Tibial artery (tissue), 4 donors: ENCODE results near the gene PCSK5.

Source experiments
- DNase-seq, 2 donors: peaks; one replicate each; pipeline ENCODE4 v3.0.0-alpha.2; 2019
- H3K27ac ChIP-seq, 2 donors: fragments of 200-600 bp; sonication (generic) in 1 of 2; 1 replicate in 1 of 2; 2 replicates in 1 of 2; pipeline ENCODE4 v1.5.1; 2018 to 2019; ENCODE audit warnings: mild to moderate bottlenecking in 1 of 2
- H3K27me3 ChIP-seq, 2 donors: fragments of 200-600 bp; sonication (generic) in 1 of 2; one replicate each; pipeline versions ENCODE4 v1.5.1 to v1.6.0; 2016 to 2019
- H3K36me3 ChIP-seq, 3 donors: fragments of 200-600 bp; sonication (generic) in 2 of 3; one replicate each; pipeline ENCODE4 v1.5.1; 2016 to 2019; ENCODE audit warnings: mild to moderate bottlenecking in 2 of 3
- H3K4me1 ChIP-seq, 4 donors: fragments of 200-600 bp; sonication (generic) in 2 of 4; 1 replicate in 3 of 4; 2 replicates in 1 of 4; pipeline ENCODE4 v1.5.1; 2016 to 2019
- H3K4me3 ChIP-seq, 2 donors: fragments of 200-600 bp; sonication (generic) in 1 of 2; 1 replicate in 1 of 2; 2 replicates in 1 of 2; pipeline ENCODE4 v1.5.1; 2018 to 2019; ENCODE audit warnings: mild to moderate bottlenecking in 2 of 2
- H3K9me3 ChIP-seq, 3 donors: fragments of 200-600 bp; sonication (generic) in 1 of 3; one replicate each; pipeline ENCODE4 v1.5.1; 2016 to 2019
- intact Hi-C: fragments of 100-400 bp; cut with DNase I; formaldehyde crosslinking; loops from one replicate; pipeline ENCODE4 v1.15.0; 2023; ENCODE audit warnings: low total_unique reads
- TF ChIP-seq, protein P1 (sequence below), 2 experiments: fragments of 200-600 bp in 1 of 2; fragments of 450-650 bp in 1 of 2; IDR thresholded peaks; one replicate each; pipeline ENCODE4 v1.5.1; 2017 to 2019; ENCODE audit warnings: antibody characterized with exemption in 2 of 2, mild to moderate bottlenecking in 1 of 2, moderate library complexity in 1 of 2

The PCSK5 gene

DNA sequence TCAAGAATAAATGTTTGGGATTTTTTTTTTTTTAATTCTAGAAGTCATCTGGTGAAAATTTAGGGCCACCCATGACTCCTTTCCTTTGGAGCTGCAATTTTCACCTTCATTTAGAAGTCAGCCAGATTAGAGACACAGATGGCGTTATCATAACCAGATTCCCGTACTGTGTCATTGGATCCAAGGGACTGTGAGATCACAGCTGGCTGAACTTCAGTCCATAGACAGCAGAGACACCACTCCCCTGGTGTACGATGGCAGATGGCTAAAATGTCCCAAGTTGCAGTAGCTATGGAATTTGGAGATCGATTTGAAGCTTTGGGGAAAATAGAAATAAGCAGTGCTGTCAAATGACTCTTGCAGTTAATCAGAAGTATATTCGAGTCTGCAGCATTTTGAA lies 287.5 kb downstream of the PCSK5 start:
- Histone ChIP-seq H3K27me3 (no peaks in the 10 kb centered on the region), H3K4me1 (no peaks in the 10 kb centered on the region), H3K4me3 (no peak overlapping the region), H3K9me3 (no peaks in the 10 kb centered on the region), H3K36me3 (peaks cover 22 to 34% (median 30%) of the 10 kb centered on the region in 3 donors), H3K27ac (no peak overlapping the region)
- intact Hi-C loops, result no loop called here
- TF ChIP-seq, protein P1, sequence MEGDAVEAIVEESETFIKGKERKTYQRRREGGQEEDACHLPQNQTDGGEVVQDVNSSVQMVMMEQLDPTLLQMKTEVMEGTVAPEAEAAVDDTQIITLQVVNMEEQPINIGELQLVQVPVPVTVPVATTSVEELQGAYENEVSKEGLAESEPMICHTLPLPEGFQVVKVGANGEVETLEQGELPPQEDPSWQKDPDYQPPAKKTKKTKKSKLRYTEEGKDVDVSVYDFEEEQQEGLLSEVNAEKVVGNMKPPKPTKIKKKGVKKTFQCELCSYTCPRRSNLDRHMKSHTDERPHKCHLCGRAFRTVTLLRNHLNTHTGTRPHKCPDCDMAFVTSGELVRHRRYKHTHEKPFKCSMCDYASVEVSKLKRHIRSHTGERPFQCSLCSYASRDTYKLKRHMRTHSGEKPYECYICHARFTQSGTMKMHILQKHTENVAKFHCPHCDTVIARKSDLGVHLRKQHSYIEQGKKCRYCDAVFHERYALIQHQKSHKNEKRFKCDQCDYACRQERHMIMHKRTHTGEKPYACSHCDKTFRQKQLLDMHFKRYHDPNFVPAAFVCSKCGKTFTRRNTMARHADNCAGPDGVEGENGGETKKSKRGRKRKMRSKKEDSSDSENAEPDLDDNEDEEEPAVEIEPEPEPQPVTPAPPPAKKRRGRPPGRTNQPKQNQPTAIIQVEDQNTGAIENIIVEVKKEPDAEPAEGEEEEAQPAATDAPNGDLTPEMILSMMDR (IDR thresholded peaks at IDR 0.05), result no peak
- DNase-seq, result no peak

DNA sequence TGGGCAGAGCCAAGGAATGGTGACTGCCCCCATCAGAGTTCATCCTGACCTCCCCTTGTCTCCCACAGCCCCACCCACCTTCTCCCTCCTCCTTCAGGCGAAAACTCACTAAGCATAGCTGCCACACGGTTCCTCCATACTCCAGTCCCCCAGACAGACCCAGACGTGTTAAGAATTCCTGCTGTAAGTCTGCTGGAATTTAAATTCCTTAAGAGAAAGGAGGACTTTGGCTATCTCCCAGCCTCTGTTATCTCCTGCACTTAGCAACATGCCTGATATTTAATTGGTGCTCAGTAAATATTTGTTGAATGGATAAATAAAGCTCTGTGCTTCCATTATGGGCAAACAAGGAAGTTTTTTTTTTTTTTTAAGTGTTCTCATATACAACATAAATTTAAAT lies 290.1 kb downstream of the PCSK5 start:
- H3K36me3 ChIP-seq, result peaks cover 24 to 30% (median 27%) of the 10 kb centered on the region in 3 donors
- no peaks in the 10 kb centered on the region for H3K9me3 ChIP-seq
- no peaks in the 10 kb centered on the region for H3K4me1 ChIP-seq
- no peak overlapping the region for H3K4me3 ChIP-seq
- no peak overlapping the region for H3K27ac ChIP-seq
- no peaks in the 10 kb centered on the region for H3K27me3 ChIP-seq
- intact Hi-C loops, result no loop called here
- TF ChIP-seq, protein P1 (IDR thresholded peaks at IDR 0.05), result no peak
- DNase-seq, result no peak

DNA sequence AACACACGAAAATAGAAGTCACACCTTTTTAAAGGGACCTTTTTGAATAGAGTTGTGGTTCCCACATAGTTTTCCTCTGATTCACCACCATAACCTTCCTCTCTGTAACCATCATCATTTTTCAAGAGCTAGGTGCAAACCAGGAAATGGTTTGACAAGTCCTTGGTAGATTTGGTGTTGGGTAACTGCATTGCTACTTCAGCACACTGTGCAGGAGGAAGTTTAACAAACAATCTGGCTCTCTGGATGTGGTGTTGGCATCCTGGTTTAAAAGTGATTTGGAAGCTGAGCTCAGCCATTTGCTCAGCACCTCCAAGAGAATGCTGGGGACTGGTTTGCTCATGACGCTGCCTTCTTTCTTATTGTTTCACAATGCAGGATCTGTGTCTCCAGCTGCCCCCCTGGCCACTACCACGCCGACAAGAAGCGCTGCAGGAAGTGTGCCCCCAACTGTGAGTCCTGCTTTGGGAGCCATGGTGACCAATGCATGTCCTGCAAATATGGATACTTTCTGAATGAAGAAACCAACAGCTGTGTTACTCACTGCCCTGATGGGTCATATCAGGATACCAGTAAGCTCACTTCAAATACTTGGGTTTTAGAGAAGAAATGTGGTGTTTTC lies 290.7 kb downstream of the PCSK5 start:
- Histone ChIP-seq H3K27ac (no peak overlapping the region), H3K4me3 (no peak overlapping the region), H3K27me3 (no peaks in the 10 kb centered on the region), H3K4me1 (no peaks in the 10 kb centered on the region), H3K9me3 (no peaks in the 10 kb centered on the region), H3K36me3 (peaks cover 24 to 30% (median 27%) of the 10 kb centered on the region in 3 donors)
- TF ChIP-seq, protein P1 (IDR thresholded peaks at IDR 0.05), result no peak
- intact Hi-C loops, result no loop called here
- DNase-seq, result no peak

DNA sequence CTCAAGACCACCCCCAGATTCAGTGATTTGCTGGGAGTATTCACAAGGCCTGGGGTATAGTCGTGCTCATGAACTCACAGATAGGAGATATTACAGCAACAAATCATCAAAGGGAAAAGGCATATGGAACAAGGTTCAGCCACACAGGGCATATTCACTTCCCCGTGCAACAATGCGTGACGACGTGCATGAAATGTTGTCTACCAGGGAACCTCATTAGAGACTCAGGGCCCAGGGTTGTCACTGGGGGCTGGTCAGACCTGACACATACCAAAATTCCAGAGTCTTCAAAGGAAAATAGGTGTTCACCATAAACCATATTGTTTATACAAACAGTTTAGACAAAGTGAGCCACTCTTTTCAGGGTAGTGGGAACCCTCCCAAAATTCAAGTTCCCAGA lies 291.3 kb downstream of the PCSK5 start:
- Histone ChIP-seq H3K27me3 (no peaks in the 10 kb centered on the region), H3K4me3 (no peak overlapping the region), H3K9me3 (no peaks in the 10 kb centered on the region), H3K27ac (no peak overlapping the region), H3K36me3 (peaks cover 24 to 30% (median 27%) of the 10 kb centered on the region in 3 donors), H3K4me1 (no peaks in the 10 kb centered on the region)
- DNase-seq, result no peak
- intact Hi-C loops, result no loop called here
- TF ChIP-seq, protein P1 (IDR thresholded peaks at IDR 0.05), result no peak

DNA sequence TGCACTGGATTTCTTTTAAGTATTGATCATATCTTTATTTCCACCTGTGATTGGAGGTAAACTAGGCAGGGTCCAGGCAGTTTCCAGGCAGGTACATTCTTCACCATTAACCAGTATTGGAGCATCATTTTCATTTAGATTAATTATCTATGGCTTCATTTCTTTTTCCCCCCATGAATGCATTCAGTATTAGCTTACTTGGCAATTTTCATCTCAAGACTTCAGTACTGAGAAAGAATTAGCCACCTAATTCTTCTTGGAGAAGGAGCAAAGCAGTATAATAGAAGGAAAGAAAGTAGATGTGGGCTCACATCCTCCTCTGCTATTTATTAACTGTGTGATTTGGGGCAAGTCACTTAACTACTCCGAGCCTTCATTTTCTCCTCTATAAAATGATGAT lies 295.0 kb downstream of the PCSK5 start:
- TF ChIP-seq, protein P1 (IDR thresholded peaks at IDR 0.05), result no peak
- H3K27ac ChIP-seq, result no peak overlapping the region
- H3K4me3 ChIP-seq, result no peak overlapping the region
- no peaks in the 10 kb centered on the region for H3K9me3 ChIP-seq
- peaks cover 28 to 44% (median 39%) of the 10 kb centered on the region in 3 donors for H3K36me3 ChIP-seq
- intact Hi-C loops, result no loop called here
- H3K27me3 ChIP-seq, result no peaks in the 10 kb centered on the region
- no peak for DNase-seq
- H3K4me1 ChIP-seq, result no peaks in the 10 kb centered on the region

DNA sequence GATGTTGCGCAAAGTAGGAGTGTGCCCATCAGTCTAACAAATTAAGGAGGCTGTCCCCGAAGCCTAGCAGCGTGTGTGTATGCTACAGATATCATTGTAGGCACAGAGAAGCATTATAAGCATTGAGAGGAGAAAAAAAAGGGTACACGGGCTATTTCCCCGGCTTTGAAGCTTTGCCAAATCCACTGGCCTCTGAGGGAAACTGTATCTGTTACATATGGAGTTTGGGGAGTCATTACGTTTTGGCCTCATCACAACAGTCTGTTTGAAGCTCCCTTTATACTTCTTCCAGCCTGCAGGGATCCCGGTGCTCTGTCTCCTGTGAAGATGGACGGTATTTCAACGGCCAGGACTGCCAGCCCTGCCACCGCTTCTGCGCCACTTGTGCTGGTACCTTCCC lies 297.8 kb downstream of the PCSK5 start:
- TF ChIP-seq, protein P1 (IDR thresholded peaks at IDR 0.05), result no peak
- Histone ChIP-seq H3K9me3 (no peaks in the 10 kb centered on the region), H3K27ac (no peak overlapping the region), H3K4me1 (no peaks in the 10 kb centered on the region), H3K27me3 (no peaks in the 10 kb centered on the region), H3K36me3 (peaks cover 19 to 45% (median 40%) of the 10 kb centered on the region in 3 donors), H3K4me3 (no peak overlapping the region)
- intact Hi-C loops, result no loop called here
- no peak for DNase-seq
